A673 (cell line): Measurements from ENCODE around the gene GRIP1.

Experiments
- CTCF ChIP-seq: fragments of 300-800, 200-600 bp; sonication (generic); conservative IDR thresholded peaks from 2 replicates; pipeline ENCODE4 v1.5.1; 2017; ENCODE audit warnings: low read depth, mild to moderate bottlenecking, antibody characterized with exemption, low read length, moderate library complexity, mixed read lengths
- EZH2 ChIP-seq: fragments of 200-600 bp; sonication (generic); IDR thresholded peaks from 2 replicates; pipeline ENCODE4 v1.6.1; 2017; ENCODE audit warnings: borderline replicate concordance, low read depth, mild to moderate bottlenecking, mixed read lengths, antibody characterized with exemption, low read length; ENCODE audit not compliant: poor library complexity, severe bottlenecking

GRCh38 chr12:66627270-66627987, 51.4 kb downstream of the GRIP1 start:
- TF ChIP-seq CTCF (no peak), EZH2 (no peak)
